Erythroblast (primary cell): ENCODE data around the gene TRIM59.
"Not testable (repeated sequence)": the region's sequence is repeated elsewhere in the genome, so short reads cannot be mapped to it uniquely, and the experiment has no call there.

Source experiments
- DNase-seq, 2 experiments: peaks; one replicate each; lab custom pipeline; 2025; lab: John Stamatoyannopoulos, UW
- GATA1 ChIP-seq: IDR thresholded peaks from 2 replicates; pipeline ENCODE4 v1.6.1; 2011; ENCODE audit warnings: low read depth, mild to moderate bottlenecking, control low read depth, low read length, moderate library complexity
- POLR2A ChIP-seq: IDR thresholded peaks from 2 replicates; pipeline ENCODE4 v1.6.1; 2011; ENCODE audit warnings: mild to moderate bottlenecking, low read length

The TRIM59 gene

DNA sequence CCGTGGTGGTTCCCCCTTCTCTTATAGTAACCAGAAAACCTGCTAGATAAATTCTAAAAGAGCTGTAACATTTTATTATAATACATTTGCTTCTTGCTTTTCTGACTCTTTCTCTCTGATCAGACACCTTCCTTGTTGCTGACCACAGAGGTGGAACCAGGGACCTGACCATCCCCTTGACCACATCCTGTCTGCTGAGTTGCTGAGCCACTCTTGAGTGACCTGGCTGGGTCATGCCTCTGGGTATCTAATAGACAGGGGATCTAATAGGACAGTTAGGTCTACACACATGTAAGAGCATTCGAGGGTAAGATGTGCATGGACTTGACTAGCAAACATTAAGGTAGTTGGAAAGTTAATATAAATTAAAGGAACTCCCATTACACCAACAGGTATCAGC is 22.8 kb upstream of the TRIM59 start:
- DNase-seq: no peak
- TF ChIP-seq POLR2A (no peak), GATA1 (no peak)

DNA sequence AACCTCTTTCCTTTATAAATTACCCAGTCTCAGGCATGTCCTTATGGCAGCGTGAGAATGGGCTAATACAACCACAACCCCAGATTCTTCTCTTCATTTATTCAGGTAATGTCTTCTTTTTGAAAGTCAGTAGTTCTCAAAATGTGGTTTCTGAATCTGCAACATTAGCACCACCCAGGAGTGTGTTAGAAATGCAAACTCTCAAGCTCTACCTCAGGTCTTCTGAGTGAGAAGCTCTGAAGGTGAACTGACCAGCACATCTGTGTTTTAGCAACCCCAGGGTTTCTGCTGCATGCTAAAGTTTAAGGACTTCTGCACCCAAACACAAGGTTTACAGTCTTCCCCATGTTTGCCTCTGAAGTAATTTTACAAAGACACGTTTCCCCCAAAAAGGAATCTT is 22.3 kb upstream of the TRIM59 start:
- TF ChIP-seq GATA1: no peak

DNA sequence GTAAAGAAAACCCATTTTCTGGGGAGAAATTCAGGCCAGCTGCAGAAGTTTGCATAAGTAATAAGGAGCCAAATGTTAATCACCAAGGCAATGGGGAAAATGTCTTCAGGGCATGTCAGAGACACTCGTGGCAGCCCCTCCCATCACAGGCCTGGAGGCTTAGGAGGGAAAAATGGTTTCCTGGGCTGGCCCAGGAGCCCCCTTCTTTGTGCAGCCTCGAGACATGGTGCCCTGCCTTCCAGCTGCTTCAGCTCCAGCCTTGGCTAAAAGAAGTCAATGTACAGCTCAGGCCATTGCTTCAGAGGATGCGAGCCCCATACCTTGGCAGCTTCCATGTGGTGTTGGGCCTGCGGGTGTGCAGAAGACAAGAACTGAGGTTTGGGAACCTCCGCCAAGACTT is 20.6 kb upstream of the TRIM59 start:
- DNase-seq: no peak
- no peak for TF ChIP-seq GATA1

More for the DNA sequence above, 22.3 kb upstream of the TRIM59 start:
- no peak for DNase-seq

DNA sequence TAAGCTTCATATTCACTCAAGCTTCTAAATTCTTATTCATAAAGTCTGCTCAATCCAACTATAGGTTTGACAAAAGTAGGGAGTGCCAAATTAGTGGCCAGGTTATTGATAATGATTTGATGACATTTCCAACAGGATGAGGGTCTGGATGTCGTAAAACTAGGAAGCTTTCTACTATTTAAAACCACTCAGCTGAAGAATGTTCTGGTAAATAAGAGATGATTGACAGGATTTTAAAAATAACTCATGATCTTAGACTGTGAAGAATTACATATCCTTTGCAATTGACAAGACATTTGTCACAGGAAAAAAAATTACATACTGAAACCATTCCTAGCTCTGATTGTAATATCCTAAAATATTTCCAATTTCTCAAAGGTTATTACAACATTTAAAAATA is 15.4 kb upstream of the TRIM59 start:
- no peak for DNase-seq
- TF ChIP-seq GATA1 (no peak), POLR2A (no peak)

DNA sequence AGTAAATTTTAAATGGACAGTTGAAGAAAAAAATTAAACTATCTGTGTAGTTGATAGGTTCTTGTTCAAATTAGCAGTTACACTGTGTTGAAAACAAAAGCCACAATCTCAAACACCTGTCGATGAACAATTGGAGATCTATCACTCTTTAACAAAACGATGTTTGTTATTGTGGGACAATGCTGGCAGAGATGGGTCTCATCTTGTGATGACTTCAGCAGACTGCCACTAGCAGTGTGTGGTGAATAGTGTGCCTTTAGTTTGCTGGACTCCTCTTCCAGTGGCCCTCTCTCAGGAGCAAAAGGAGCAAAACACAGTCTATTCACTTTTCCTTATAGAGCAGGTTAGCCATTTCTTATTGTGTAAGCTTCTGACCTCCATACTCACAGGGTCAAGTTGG is 14.7 kb upstream of the TRIM59 start:
- TF ChIP-seq POLR2A: no peak
- no peak for TF ChIP-seq GATA1

DNA sequence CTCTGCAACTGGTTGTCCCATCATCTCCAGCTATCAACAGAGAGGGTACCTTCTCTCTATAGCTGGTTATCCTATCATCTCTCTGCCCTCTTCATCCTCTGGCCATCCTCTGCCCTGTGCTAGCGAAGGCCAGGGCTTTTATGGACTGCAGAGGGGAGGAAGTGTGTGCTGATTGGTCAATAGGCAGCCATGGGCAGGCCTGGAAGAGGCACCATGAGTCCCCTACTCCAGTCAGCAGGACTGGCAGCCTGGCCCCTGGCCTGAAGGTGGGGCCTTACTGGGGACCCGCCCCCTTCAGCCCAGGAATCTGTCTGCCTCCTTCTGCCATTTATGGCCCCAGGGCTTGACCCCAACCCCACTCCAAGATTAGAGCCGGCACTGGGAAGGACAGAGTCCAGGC is 10.4 kb upstream of the TRIM59 start:
- peak in 1 of 2 experiments; percentile 4 for DNase-seq
- TF ChIP-seq GATA1: no peak

More for the DNA sequence above, 14.7 kb upstream of the TRIM59 start:
- no peak for DNase-seq

DNA sequence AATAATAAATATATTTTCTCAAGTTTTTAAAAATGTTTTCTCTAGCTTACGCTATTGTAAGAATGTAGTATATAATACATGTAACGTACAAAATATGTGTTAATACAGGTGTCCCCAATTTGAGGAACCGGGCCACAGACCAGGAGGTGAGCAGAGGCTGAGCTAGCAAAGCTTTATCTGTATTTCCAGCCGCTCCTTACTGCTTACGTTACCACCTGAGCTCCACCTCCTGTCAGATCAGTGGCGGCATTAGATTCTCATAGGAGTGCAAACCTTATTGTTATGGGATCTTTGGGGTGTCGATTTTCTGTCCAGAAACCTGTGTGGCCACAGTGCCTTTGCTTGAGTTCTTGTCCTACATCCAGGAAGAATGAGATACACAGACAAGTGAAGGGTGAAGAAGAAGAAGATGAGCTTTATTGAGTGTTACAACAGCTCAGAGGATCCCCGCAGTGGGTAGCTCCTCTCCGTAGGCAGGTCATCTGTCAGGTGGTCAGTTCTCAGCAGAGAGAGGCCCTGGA is 9.9 kb upstream of the TRIM59 start:
- no peak for DNase-seq
- TF ChIP-seq POLR2A (no peak), GATA1 (no peak)

DNA sequence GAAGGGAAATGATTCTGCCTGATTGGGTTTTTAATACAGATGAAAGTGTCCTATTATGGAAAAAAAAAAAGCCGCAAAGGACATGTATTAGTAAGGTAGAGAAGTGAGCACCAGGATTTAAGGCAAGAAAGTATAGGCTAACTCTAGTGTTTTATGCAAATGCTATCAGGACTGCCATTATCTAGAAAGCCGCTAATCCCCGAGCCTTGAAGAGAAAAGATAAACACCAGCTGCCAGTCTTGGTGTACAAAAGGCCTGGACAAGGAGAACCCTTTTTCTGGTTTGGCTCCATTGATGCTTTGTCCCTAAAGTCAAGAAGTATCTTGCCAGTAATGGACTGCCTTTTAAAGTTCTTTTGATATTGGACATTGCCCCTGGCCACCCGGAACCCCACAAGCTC is 8.6 kb upstream of the TRIM59 start:
- TF ChIP-seq GATA1 (no peak), POLR2A (no peak)
- peak; percentile 13 to 42 for DNase-seq

DNA sequence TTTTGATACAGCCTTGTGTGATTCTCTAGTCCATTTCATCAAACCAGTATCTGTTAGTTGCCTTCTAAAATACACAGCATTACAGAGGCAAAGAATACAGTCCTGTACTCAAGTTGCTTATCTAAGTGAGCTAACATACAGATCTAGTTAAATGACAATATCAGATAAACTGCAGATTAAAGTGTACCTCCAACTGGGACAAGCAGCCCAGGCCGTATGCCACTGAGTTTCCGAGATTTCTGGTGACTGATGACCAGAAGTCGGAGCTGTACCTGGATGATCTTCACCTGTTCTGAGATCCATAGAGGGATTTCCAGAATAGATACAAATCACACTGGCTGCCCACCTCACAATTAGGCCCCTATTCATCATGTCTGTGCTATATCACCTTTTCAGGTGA is 6.3 kb upstream of the TRIM59 start:
- no peak for TF ChIP-seq GATA1
- TF ChIP-seq POLR2A: no peak
- no peak for DNase-seq

DNA sequence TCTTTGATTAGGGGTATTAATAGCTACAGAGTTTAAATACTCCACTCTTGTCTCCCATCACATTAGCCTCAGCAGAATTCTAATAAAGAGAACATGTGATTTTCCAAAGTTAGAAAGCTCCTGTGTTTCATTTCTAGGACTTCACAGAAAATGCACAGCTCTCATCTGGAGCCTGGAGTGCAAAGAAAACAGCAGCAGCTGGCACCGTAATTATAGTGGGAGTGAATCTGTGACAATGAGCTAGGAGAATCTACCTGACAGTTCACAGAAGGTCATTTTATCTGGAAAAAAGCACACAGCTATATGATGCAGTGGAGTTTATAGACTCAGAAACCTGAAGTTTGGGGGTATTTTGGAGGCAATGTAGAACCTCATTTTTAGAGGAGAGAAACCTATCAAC is 5.4 kb upstream of the TRIM59 start:
- no peak for TF ChIP-seq POLR2A
- TF ChIP-seq GATA1: no peak
- no peak for DNase-seq

DNA sequence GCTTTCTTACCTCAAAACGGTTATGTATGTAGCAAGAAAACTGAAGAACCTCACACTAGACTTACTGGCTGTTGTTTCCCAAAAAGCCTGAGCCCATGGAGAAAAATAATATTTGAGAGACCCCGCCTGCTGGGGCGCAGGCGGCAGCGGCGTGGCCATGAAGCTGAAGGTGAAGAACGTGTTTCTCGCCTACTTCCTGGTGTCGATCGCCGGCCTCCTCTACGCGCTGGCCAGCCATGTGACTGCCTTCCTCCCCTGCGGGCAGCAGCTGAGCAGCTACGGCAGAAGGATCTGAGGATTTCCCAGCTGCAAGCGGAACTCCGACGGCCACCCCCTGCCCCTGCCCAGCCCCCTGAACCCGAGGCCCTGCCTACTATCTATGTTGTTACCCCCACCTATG is 2.7 kb upstream of the TRIM59 start:
- DNase-seq: not testable (repeated sequence)

DNA sequence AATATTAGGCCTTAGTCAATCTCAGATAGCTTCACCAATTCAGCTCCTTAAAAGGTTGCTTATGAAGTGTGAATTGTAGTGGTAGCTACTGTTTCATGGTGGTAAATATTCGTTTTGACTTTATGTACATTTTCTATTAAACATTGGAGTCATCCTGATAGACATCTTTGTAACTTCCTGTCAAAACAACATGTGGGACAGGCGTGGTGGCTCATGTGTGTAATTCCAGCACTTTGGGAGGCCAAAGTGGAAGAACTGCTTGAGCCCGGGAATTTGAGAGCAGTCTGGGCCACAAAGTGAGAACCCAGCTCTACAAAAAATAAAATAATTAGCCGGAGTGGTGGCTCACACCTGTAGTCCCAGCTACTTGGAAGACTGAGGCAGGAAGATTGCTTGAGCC is 2.0 kb upstream of the TRIM59 start:
- no peak for DNase-seq

DNA sequence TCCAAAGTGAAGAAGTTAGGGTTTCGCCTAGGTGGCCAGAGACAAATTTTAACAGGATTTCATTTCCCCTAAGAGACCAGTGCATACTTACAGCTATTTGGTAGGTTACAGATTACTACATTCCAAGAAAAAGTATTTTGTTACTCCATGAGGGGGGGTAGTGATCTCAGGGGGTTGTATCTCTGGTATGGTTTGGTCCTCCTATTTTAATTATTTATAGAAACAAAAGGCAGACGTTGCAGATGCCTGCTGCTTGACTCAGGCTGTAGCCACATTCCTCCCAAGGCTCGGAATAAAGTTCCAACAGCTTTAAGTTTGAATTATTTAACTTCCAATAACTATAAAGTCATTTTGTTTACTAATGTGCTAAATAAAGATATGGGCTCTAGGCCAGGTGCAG is 1.3 kb upstream of the TRIM59 start:
- peak in 1 of 2 experiments; percentile 53 for DNase-seq
- TF ChIP-seq GATA1 (no peak), POLR2A (no peak)

More for the DNA sequence above, 2.0 kb upstream of the TRIM59 start:
- no peak for TF ChIP-seq GATA1
- no peak for TF ChIP-seq POLR2A

DNA sequence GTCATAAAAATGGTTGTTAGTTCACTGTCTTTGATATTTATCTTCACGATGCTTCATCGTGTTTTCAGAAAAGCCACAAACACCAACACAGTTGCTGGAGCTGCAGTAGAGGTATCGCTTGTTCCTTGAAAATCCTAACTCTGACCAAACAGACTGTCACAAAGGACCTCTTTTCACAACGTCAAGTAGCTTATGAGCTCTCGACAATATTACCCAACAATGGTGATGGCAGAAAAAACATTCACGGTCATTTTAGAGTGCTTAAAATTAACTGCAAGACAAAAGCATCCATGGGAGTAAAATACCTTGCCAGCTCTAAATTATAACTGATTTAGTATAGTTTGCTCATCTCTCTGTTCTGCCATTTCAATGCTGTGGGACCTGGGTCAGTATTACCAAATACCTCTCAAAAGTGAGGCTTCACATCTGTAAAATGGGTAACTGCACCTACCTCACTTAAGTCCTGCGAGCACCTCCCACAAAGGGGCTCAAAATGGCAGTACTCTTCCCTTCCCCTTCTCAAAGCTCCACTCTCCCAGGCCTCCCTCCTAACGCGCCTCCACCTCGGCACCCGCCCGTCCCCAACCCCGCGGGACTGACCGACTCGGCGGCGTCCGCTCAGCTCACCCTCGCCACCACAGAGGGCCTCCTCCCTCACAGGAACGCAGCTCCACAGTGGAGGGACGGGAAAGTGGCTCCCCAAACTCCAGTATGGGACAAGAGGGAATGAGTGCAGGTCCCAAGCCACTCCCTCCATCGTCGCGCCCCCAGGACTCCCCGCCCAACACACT is 546 bp downstream of the TRIM59 start:
- DNase-seq: peak; percentile 84 to 89
- TF ChIP-seq GATA1: no peak
- TF ChIP-seq POLR2A: no peak

DNA sequence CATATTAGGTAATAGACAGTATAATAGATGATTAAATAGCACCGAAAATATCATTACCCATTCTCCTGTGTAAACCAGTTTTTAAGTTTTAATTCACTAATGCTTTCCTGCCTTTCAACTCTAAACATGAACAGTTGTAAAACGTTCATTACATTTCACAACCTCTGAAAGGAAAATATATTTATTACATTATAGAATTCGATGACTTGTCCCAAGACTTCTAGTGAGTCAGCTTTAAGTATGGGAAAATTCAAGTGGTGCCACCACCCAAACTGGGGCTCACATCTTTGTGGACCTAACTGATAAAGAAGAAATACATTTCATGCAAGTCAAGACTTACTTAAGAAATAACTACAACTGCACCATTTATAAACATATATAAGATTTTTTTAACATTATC is 2.0 kb downstream of the TRIM59 start:
- peak; percentile 80 to 84 for DNase-seq
- TF ChIP-seq POLR2A (no peak), GATA1 (no peak)
